Neuronal stem cell (in vitro differentiated cells): ENCODE data around the gene JUND.
A peak's percentile ranks its signal among the peaks of the same experiment; 100 is the strongest.

Source experiments
- DNase-seq: peaks from one replicate; pipeline ENCODE4 v3.0.0-alpha.2; 2013; ENCODE audit warnings: low spot score
- H2AFZ ChIP-seq: one replicate; pipeline ENCODE4 v1.6.1; 2013; ENCODE audit warnings: mild to moderate bottlenecking, low read length, inconsistent platforms
- H2AK5ac ChIP-seq: 2 replicates; pipeline ENCODE4 v1.6.1; 2013; ENCODE audit warnings: low read depth, mild to moderate bottlenecking, inconsistent platforms, low read length, moderate library complexity, mixed read lengths
- H2BK120ac ChIP-seq: 2 replicates; pipeline ENCODE4 v1.6.1; 2013; ENCODE audit warnings: low read depth, mild to moderate bottlenecking, inconsistent platforms, low read length, moderate library complexity, mixed read lengths
- H2BK12ac ChIP-seq: one replicate; pipeline ENCODE4 v1.6.1; 2013; ENCODE audit warnings: low read length, inconsistent platforms
- H2BK15ac ChIP-seq: 2 replicates; pipeline ENCODE4 v1.6.1; 2013; ENCODE audit warnings: mild to moderate bottlenecking, low read length, inconsistent platforms, mixed read lengths
- H2BK5ac ChIP-seq: one replicate; pipeline ENCODE4 v1.6.1; 2013; ENCODE audit warnings: inconsistent platforms, mild to moderate bottlenecking, low read length, moderate library complexity
- H3K14ac ChIP-seq: one replicate; pipeline ENCODE4 v1.6.1; 2013; ENCODE audit warnings: low read length, inconsistent platforms
- H3K18ac ChIP-seq: 2 replicates; pipeline ENCODE4 v1.6.1; 2013; ENCODE audit warnings: low read length, inconsistent platforms
- H3K23ac ChIP-seq: 2 replicates; pipeline ENCODE4 v1.6.1; 2013; ENCODE audit warnings: low read depth, mild to moderate bottlenecking, mixed read lengths, low read length, inconsistent platforms; ENCODE audit not compliant: poor library complexity
- H3K27ac ChIP-seq: replicated peaks from 3 replicates; pipeline ENCODE4 v1.5.1; 2013; ENCODE audit warnings: low read length, inconsistent platforms
- H3K27me3 ChIP-seq, 3 experiments: 2 replicates each; pipeline ENCODE4 v1.6.1; 2013; ENCODE audit warnings: low read length in 3 of 3, mild to moderate bottlenecking in 2 of 3, inconsistent platforms in 1 of 3, low read depth in 1 of 3, mixed read lengths in 1 of 3, moderate library complexity in 1 of 3; ENCODE audit not compliant: control insufficient read depth in 3 of 3, insufficient read depth in 3 of 3
- H3K36me3 ChIP-seq, 2 donors: replicated peaks in 1 of 2; 2 replicates each; pipeline ENCODE4 v1.6.1; 2013; ENCODE audit warnings: low read length in 2 of 2; ENCODE audit not compliant: control insufficient read depth in 2 of 2, insufficient read depth in 2 of 2
- H3K4ac ChIP-seq: 2 replicates; pipeline ENCODE4 v1.6.1; 2013; ENCODE audit warnings: inconsistent platforms, mild to moderate bottlenecking, low read length, moderate library complexity
- H3K4me1 ChIP-seq, 2 donors: 1 replicate in 1 of 2; 2 replicates in 1 of 2; pipeline ENCODE4 v1.6.1; 2013; ENCODE audit warnings: low read length in 2 of 2, low read depth in 1 of 2; ENCODE audit not compliant: control insufficient read depth in 2 of 2, insufficient read depth in 1 of 2
- H3K4me2 ChIP-seq: one replicate; pipeline ENCODE4 v1.6.1; 2013; ENCODE audit warnings: mild to moderate bottlenecking, low read length, inconsistent platforms; ENCODE audit not compliant: insufficient read depth, poor library complexity, severe bottlenecking
- H3K4me3 ChIP-seq, 2 donors: 2 replicates each; pipeline ENCODE4 v1.5.1; 2013; ENCODE audit warnings: low read length in 2 of 2, mild to moderate bottlenecking in 2 of 2, inconsistent platforms in 1 of 2, moderate library complexity in 1 of 2
- H3K79me1 ChIP-seq: one replicate; pipeline ENCODE4 v1.6.1; 2013; ENCODE audit warnings: low read depth, mild to moderate bottlenecking, inconsistent platforms, low read length, moderate library complexity
- H3K9ac ChIP-seq: one replicate; pipeline ENCODE4 v1.6.1; 2013; ENCODE audit warnings: mild to moderate bottlenecking, low read depth, low read length, inconsistent platforms; ENCODE audit not compliant: poor library complexity
- H3K9me3 ChIP-seq, 2 donors: replicated peaks in 1 of 2; 2 replicates each; pipeline versions ENCODE3 to v1.6.1; 2013; ENCODE audit warnings: low read length in 2 of 2, mild to moderate bottlenecking in 2 of 2, inconsistent platforms in 1 of 2, low read depth in 1 of 2, mixed read lengths in 1 of 2, moderate library complexity in 1 of 2; ENCODE audit not compliant: control insufficient read depth in 2 of 2, insufficient read depth in 1 of 2
- H4K8ac ChIP-seq: one replicate; pipeline ENCODE4 v1.6.1; 2013; ENCODE audit warnings: low read depth, mild to moderate bottlenecking, inconsistent platforms, low read length, moderate library complexity
- H4K91ac ChIP-seq: one replicate; pipeline ENCODE4 v1.6.1; 2013; ENCODE audit warnings: low read length, low read depth, mild to moderate bottlenecking, inconsistent platforms; ENCODE audit not compliant: poor library complexity
- WGBS, 2 donors: extraction: QIAGEN DNeasy Blood & Tissue Kit; methylation state at CpG; one replicate each; pipeline ENCODE4 v1.1.7; 2013; ENCODE audit warnings: missing lambda C conversion rate in 2 of 2, mixed read lengths in 1 of 2; ENCODE audit not compliant: insufficient read length in 2 of 2, insufficient replicate concordance in 1 of 2; ENCODE audit errors: extremely low coverage in 2 of 2; 5-methylcytosine and 5-hydroxymethylcytosine counted together

The JUND gene

DNA sequence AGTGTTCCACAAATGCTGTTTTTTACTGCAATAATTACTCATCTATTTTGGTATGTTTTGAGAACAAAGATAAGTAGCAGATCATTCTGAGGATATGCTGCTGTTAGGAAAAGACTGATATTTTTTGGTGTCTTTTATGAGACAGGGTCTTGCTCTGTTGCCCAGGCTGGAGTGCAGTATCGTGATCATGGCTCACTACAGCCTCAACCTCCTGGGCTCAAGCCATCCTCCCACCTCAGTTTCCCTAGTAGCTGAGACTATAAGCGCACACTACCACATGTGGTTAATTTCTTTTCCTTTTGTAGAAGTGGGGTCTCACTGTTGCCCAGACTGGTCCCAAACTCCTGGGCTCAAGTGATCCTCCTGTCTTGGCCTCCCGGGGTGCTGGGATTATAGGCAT lies 32.0 kb upstream of the JUND start:
- Histone ChIP-seq H3K14ac (no peak overlapping the region), H2BK5ac (no peak overlapping the region), H3K27me3 (no peaks in the 10 kb centered on the region), H2BK12ac (no peak overlapping the region), H4K8ac (no peak overlapping the region), H2AK5ac (no peak overlapping the region), H3K27ac (no peak overlapping the region), H3K23ac (no peak overlapping the region), H2AFZ (no peak overlapping the region), H3K18ac (no peak overlapping the region), H3K79me1 (peaks cover 25% of the 10 kb centered on the region), H3K4ac (no peak overlapping the region), H3K9me3 (no peaks in the 10 kb centered on the region), H3K36me3 (peaks cover 48 to 91% of the 10 kb centered on the region in 2 donors), H4K91ac (no peak overlapping the region), H2BK120ac (no peak overlapping the region), H3K4me1 (no peaks in the 10 kb centered on the region), H2BK15ac (no peak overlapping the region), H3K9ac (no peak overlapping the region), H3K4me3 (no peak overlapping the region), H3K4me2 (no peak overlapping the region)
- no CpG with 5 or more reads among the region's 3 CpGs for WGBS, 2 donors
- no peak for DNase-seq

DNA sequence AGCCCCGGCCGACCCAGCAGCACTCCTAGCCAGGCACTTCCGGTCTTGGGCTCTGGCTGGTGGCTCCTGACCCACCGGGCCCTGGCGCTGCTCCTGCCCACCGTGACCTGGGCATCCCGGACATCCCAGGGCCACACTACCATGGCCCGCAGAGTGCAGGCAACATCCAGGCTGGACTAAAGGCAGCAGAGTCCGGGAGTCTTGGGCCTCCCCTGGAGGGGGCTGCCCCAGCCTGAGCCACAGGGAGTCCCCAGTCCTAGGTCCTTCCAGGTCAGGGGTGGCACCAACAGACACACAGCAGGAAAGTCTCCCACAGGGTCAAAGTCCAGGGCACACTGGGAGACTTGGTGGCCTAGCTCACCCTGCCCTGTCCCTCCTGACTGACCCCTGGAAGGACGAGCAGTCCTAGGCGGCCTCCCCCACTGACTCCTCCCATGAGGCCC lies 30.7 kb upstream of the JUND start:
- Histone ChIP-seq H3K27me3 (no peaks in the 10 kb centered on the region), H2BK120ac (no peak overlapping the region), H3K36me3 (peaks cover 55 to 95% of the 10 kb centered on the region in 2 donors), H2BK12ac (no peak overlapping the region), H3K4me3 (peak overlapping the region in 1 of 2 donors; percentile 11), H3K23ac (peak overlapping the region; percentile 80), H2BK15ac (no peak overlapping the region), H4K8ac (no peak overlapping the region), H3K4ac (no peak overlapping the region), H2AFZ (no peak overlapping the region), H3K4me1 (no peaks in the 10 kb centered on the region), H3K14ac (no peak overlapping the region), H2BK5ac (peak overlapping the region; percentile 39), H2AK5ac (no peak overlapping the region), H4K91ac (no peak overlapping the region), H3K9me3 (no peaks in the 10 kb centered on the region), H3K18ac (no peak overlapping the region), H3K4me2 (no peak overlapping the region), H3K27ac (no peak overlapping the region), H3K9ac (peak overlapping the region; percentile 50), H3K79me1 (peaks cover 18% of the 10 kb centered on the region)
- no CpG with 5 or more reads among the region's 11 CpGs for WGBS, 2 donors
- DNase-seq, result no peak

GRCh38 chr19:18311502-18312091 lies 30.2 kb upstream of the JUND start:
- no peak overlapping the region for H3K9ac ChIP-seq
- H3K79me1 ChIP-seq, result peaks cover 18% of the 10 kb centered on the region
- H3K27me3 ChIP-seq, result no peaks in the 10 kb centered on the region
- no peaks in the 10 kb centered on the region for H3K9me3 ChIP-seq
- no peaks in the 10 kb centered on the region for H3K4me1 ChIP-seq
- no peak overlapping the region for H4K91ac ChIP-seq
- WGBS, 2 donors, result no CpG with 5 or more reads among the region's 22 CpGs
- H3K4ac ChIP-seq, result peak overlapping the region; percentile 53
- peaks cover 60 to 98% of the 10 kb centered on the region in 2 donors for H3K36me3 ChIP-seq
- peak overlapping the region; percentile 39 for H2BK5ac ChIP-seq
- no peak overlapping the region for H2BK12ac ChIP-seq
- no peak overlapping the region for H3K18ac ChIP-seq
- H2AK5ac ChIP-seq, result no peak overlapping the region
- peak overlapping the region; percentile 21 for H3K14ac ChIP-seq
- no peak overlapping the region for H3K4me2 ChIP-seq
- no peak overlapping the region for H2AFZ ChIP-seq
- no peak overlapping the region for H2BK120ac ChIP-seq
- H3K23ac ChIP-seq, result peak overlapping the region; percentile 80
- H3K4me3 ChIP-seq, result no peak overlapping the region
- DNase-seq, result no peak
- no peak overlapping the region for H2BK15ac ChIP-seq
- no peak overlapping the region for H3K27ac ChIP-seq
- H4K8ac ChIP-seq, result no peak overlapping the region

DNA sequence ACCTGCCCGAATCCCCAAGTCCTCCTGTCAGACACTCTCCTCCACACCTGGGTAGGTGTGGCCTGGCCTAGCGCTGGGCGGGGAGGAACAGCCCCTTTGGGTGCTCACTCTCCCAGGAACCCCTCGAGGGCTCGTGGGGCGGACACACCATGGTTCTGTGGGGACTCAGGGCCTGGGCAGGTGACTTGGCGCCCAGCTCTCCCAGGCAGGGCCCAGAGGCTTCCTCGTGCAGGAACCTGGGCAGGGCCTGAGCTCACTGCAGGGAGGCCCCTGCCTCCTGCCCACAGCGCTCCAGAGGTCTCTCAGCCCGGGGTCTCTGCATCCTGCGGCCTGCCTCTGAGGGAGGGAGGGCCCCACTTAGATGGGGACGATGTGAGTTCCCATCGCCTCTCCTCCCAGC lies 29.5 kb upstream of the JUND start:
- no peaks in the 10 kb centered on the region for H3K9me3 ChIP-seq
- no peak overlapping the region for H3K9ac ChIP-seq
- no CpG with 5 or more reads among the region's 13 CpGs for WGBS, 2 donors
- H3K4me2 ChIP-seq, result no peak overlapping the region
- H2BK5ac ChIP-seq, result peak overlapping the region; percentile 39
- H3K18ac ChIP-seq, result peak overlapping the region; percentile 17
- no peak overlapping the region for H4K8ac ChIP-seq
- no peak overlapping the region for H3K14ac ChIP-seq
- H3K4me1 ChIP-seq, result no peaks in the 10 kb centered on the region
- no peak overlapping the region for H3K4me3 ChIP-seq
- no peak overlapping the region for H4K91ac ChIP-seq
- no peak overlapping the region for H2BK15ac ChIP-seq
- no peak overlapping the region for H2AK5ac ChIP-seq
- H3K27ac ChIP-seq, result no peak overlapping the region
- peaks cover 66 to 98% of the 10 kb centered on the region in 2 donors for H3K36me3 ChIP-seq
- H2AFZ ChIP-seq, result no peak overlapping the region
- no peak overlapping the region for H3K23ac ChIP-seq
- H3K79me1 ChIP-seq, result peaks cover 17% of the 10 kb centered on the region
- no peak overlapping the region for H2BK12ac ChIP-seq
- H2BK120ac ChIP-seq, result no peak overlapping the region
- H3K27me3 ChIP-seq, result no peaks in the 10 kb centered on the region
- peak overlapping the region; percentile 53 for H3K4ac ChIP-seq
- DNase-seq, result no peak
